ENCODE measurements around the gene ACSF2. TPM values are rescaled to one million over a fixed set of nuclear protein-coding genes. Genes with fewer than 3 reads are reported as not detected.

ACSF2 gene
- total RNA-seq, 1 donor from 2014 or later: 56.1 TPM

DNA sequence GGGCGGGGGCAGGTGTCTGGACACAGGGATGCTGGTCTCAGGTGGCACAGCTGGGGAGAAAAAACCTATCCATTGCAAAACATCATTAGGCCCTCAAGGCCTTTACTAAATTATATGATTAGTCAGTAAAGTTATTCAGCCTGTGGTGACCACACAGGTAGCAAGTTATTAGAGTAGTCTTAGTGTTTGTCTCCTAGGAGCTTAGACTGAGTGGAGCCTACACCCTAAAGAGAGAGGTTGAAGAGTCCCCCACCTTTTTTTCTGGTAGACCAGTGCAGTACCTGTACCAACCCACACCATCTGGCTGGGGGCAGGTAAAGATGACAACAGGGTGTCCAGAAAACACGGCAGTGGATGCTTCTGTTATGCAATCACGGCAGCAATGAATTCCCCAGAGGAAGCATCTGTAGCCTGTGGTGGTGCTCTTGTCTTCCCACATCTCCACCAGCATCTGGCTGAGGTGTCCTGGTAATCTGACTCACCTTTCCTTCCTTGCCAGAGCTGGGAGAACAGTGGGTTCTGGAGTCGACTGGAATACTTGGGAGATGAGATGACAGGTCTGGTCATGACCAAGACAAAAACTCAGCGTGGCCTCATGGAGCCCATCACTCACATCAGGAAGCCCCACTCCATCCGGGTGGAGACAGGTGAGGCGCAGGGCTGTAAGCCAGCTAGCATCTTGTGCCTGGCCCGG lies 93.3 kb downstream of the ACSF2 start:
- ATAC-seq: no peak
- DNase-seq (ENCODE audit: low spot score): no peak

DNA sequence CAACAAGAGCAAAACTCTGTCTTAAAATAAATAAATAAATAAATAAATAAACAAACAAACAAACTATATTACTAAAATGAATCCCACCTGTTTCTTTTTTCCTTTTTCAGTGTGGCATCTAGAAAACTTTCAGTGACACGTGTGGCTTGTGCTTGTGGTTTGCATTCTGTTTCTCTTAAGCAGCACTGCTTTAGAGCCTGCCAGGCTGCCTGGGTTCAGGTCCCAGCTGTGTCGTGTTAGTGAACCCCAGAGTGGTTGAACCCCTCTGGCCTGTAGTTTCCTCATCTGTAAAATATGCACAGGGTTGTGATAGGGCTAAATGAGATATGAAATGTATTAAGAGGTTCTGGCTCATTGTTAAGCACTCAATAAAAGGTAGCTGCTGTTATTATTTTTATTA lies 94.5 kb downstream of the ACSF2 start:
- ATAC-seq (no peak), DNase-seq (ENCODE audit: low spot score) (no peak)

DNA sequence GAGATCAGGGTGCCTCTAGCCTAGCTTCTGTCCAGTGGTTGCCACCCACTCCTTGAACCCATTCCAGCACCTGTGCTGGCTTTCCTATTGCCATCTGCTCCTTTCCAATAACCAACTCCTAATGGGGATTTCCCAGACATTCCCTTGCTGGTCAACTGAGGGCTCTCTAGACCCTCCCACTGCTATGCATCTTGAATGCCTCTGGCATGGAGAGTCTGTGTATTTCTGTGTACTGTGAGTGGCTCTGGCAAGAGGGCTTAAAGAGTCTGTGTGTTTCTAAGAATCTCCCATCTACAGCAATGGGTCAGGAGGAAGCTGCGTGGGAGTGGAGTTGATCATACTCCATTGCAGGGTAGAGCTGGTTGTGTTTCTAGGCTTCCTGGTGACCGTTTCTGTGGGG lies 95.5 kb downstream of the ACSF2 start:
- no peak for ATAC-seq
- DNase-seq (ENCODE audit: low spot score): no peak

DNA sequence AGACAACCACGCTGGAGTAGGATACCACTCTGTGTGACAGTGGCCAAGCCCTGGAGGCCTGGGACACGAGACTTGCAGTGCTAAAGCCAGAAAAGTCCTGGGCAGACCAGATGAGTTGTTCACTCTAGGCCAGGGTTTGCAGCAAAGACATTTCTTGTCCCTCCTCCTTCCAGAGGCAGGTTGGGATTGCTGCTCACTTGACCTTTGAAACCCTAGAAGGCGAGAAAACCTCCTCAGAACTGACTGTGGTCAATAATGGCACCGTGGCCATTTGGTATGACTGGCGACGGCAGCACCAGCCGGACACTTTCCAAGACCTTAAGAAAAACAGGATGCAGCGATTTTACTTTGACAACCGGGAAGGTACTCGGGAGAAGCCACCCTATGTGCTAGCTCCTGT lies 96.7 kb downstream of the ACSF2 start:
- ATAC-seq: no peak
- no peak for DNase-seq (ENCODE audit: low spot score)

DNA sequence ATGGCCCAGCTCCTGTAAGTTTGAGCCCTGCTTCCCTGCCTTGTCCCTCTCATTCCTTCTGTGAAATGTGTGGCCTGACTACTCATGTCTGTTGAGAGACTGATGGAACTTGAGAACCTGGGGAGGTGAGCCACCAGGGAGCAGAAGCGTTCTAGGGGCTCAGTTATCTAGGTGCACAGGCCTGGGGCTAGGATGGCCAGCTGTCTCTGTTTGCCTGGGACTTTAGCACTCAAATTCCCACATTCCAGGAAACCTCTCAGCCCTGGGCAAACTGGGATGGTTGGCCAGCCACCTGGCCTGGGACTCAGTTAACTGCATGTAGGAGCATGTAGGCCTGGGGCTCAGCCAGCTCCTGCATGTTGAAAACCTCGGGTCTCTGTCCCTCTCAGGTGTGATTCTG lies 97.2 kb downstream of the ACSF2 start:
- DNase-seq (ENCODE audit: low spot score): no peak
- no peak for ATAC-seq

Other genes starting within 250 kb of the ACSF2 start
- 19.3 TPM for gene COL1A1, start 224.6 kb upstream of the ACSF2 start, total RNA-seq
- gene TMEM92, start 151.8 kb upstream of the ACSF2 start, total RNA-seq: 3.0 TPM
- gene XYLT2, start 80.1 kb upstream of the ACSF2 start, total RNA-seq: 10.4 TPM
- gene MRPL27, start 53.0 kb upstream of the ACSF2 start, total RNA-seq: 38.9 TPM
- 0.13 TPM for gene EME1, start 53.0 kb upstream of the ACSF2 start, total RNA-seq
- 47.3 TPM for gene LRRC59, start 28.7 kb upstream of the ACSF2 start, total RNA-seq
- 12.4 TPM for gene CHAD, start 42.7 kb downstream of the ACSF2 start, total RNA-seq
- 27.4 TPM for gene RSAD1, start 52.6 kb downstream of the ACSF2 start, total RNA-seq
- not detected for gene MYCBPAP, start 82.2 kb downstream of the ACSF2 start, total RNA-seq
- gene EPN3, start 106.5 kb downstream of the ACSF2 start, total RNA-seq: 0.35 TPM
- gene SPATA20, start 121.0 kb downstream of the ACSF2 start, total RNA-seq: 40.6 TPM
- 0.10 TPM for gene CACNA1G, start 134.5 kb downstream of the ACSF2 start, total RNA-seq
- gene ABCC3, start 208.7 kb downstream of the ACSF2 start, total RNA-seq: 326 TPM

Measured in left lobe of liver (tissue), 2 donors.